Esophagus squamous epithelium (tissue), 5 donors: ENCODE data around the gene MSH3. TPM values are rescaled to one million over a fixed set of nuclear protein-coding genes. Genes with fewer than 3 reads are reported as not detected.
"Not testable (repeated sequence)": the region's sequence is repeated elsewhere in the genome, so short reads cannot be mapped to it uniquely, and the experiment has no call there.

Experiments
- DNase-seq: peaks from one replicate; lab custom pipeline; 2025; lab: John Stamatoyannopoulos, UW
- H3K27ac ChIP-seq, 4 donors: fragments of 200-600 bp; sonication (generic); one replicate each; pipeline ENCODE4 v1.5.1; 2016 to 2019; ENCODE audit warnings: mild to moderate bottlenecking in 1 of 4
- H3K27me3 ChIP-seq, 4 donors: fragments of 200-600 bp; sonication (generic); 1 replicate in 3 of 4; 2 replicates in 1 of 4; pipeline versions ENCODE4 v1.5.1 to v1.6.0; 2017 to 2021; ENCODE audit warnings: antibody characterized with exemption in 1 of 4
- H3K36me3 ChIP-seq, 3 donors: fragments of 200-600 bp; sonication (generic); one replicate each; pipeline ENCODE4 v1.5.1; 2016 to 2019
- H3K4me1 ChIP-seq, 3 donors: fragments of 200-600 bp; sonication (generic); one replicate each; pipeline ENCODE4 v1.5.1; 2017 to 2019
- H3K4me3 ChIP-seq, 4 donors: fragments of 200-600 bp; sonication (generic); 1 replicate in 3 of 4; 2 replicates in 1 of 4; pipeline ENCODE4 v1.5.1; 2016 to 2019; ENCODE audit warnings: mild to moderate bottlenecking in 2 of 4, moderate library complexity in 1 of 4
- H3K9me3 ChIP-seq, 3 donors: fragments of 200-600 bp; sonication (generic); one replicate each; pipeline ENCODE4 v1.5.1; 2016 to 2019
- CTCF ChIP-seq, 6 experiments: fragments of 450-650 bp in 4 of 6; fragments of 200-600 bp in 2 of 6; sonication (generic) in 2 of 6; IDR thresholded peaks; one replicate each; pipeline ENCODE4 v1.5.1; 2016 to 2019; ENCODE audit warnings: antibody characterized with exemption in 6 of 6, mild to moderate bottlenecking in 4 of 6, moderate library complexity in 4 of 6
- POLR2A ChIP-seq, 4 donors: fragments of 450-650 bp; IDR thresholded peaks; one replicate each; pipeline ENCODE4 v1.6.1; 2017; ENCODE audit warnings: antibody characterized with exemption in 4 of 4, mild to moderate bottlenecking in 4 of 4, moderate library complexity in 3 of 4
- WGBS, 2 donors: methylation state at CpG; one replicate each; pipeline ENCODE4 v1.1.5; 2018; 5-methylcytosine and 5-hydroxymethylcytosine counted together
- intact Hi-C: fragments of 100-400 bp; cut with DNase I; formaldehyde crosslinking; loops from one replicate; pipeline ENCODE4 v1.15.0; 2022
- total RNA-seq, 4 donors: library from RNA; depleted of rRNA; stranded (reverse); fragments of >200 nt; gene quantifications; one replicate each; pipeline ENCODE4 v1.1.0, GENCODE V29; 2016
- donor health status: DM: yes; HTN: yes; CAD: no.

Gene MSH3
- total RNA-seq, 4 donors from 2014 or later = 6.6 to 12.5 (median 11.6) TPM

DNA sequence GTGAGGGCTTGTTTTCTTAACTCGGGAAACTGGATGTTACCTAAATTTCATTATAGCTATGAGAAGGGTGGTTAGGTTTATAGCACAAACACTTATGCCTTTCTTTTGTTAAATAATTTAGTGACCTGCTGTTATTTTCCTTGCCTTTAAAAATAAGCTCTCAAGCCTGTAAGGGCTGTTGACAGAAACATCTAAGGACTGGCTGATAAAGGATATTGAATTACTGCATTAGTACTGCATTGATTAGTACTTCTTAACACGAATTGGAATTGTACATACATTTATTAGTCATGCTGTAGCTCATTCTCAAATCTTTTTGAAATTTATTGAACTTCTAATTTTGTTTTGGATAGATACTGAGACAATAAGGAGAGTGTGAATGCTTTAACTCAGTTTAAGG lies 85.4 kb downstream of the MSH3 start:
- no peak for DNase-seq
- Histone ChIP-seq H3K4me3 (no peak overlapping the region), H3K27ac (no peak overlapping the region), H3K4me1 (no peaks in the 10 kb centered on the region), H3K27me3 (no peaks in the 10 kb centered on the region), H3K9me3 (no peaks in the 10 kb centered on the region), H3K36me3 (peaks cover 0 to 42% (median 4%) of the 10 kb centered on the region in 3 donors)
- 88 to 92% methylated on average over 2 of the region's 2 CpGs for WGBS, 2 donors
- intact Hi-C loops = no loop called here
- TF ChIP-seq POLR2A (IDR thresholded peaks at IDR 0.05) (no peak), CTCF (IDR thresholded peaks at IDR 0.05) (no peak)

GRCh38 chr5:80740488-80740887 lies 86.0 kb downstream of the MSH3 start:
- intact Hi-C loops, H3K27ac ChIP-seq, DNase-seq, H3K4me3 ChIP-seq, H3K9me3 ChIP-seq, H3K27me3 ChIP-seq, H3K4me1 ChIP-seq: not testable (repeated sequence)
- WGBS, 2 donors = 97 to 98% methylated on average over 6 to 12 of the region's 12 CpGs
- H3K36me3 ChIP-seq = peaks cover 0 to 48% (median 9%) of the 10 kb centered on the region in 3 donors

GRCh38 chr5:80740999-80741398 lies 86.5 kb downstream of the MSH3 start:
- WGBS, 2 donors = 77 to 84% methylated on average over 1 of the region's 1 CpG
- intact Hi-C loops = no loop called here
- no peak overlapping the region for H3K4me3 ChIP-seq

GRCh38 chr5:80744149-80744548 lies 89.7 kb downstream of the MSH3 start:
- no peaks in the 10 kb centered on the region for H3K4me1 ChIP-seq
- H3K27me3 ChIP-seq = no peaks in the 10 kb centered on the region
- H3K9me3 ChIP-seq = no peaks in the 10 kb centered on the region
- no peak for DNase-seq
- no peak overlapping the region for H3K27ac ChIP-seq
- TF ChIP-seq CTCF (IDR thresholded peaks at IDR 0.05) (no peak), POLR2A (IDR thresholded peaks at IDR 0.05) (no peak)
- intact Hi-C loops = no loop called here
- H3K36me3 ChIP-seq = peaks cover 0 to 70% (median 9%) of the 10 kb centered on the region in 3 donors
- H3K4me3 ChIP-seq = no peak overlapping the region
- 96 to 98% methylated on average over 2 of the region's 2 CpGs for WGBS, 2 donors

More at GRCh38 chr5:80740999-80741398, 86.5 kb downstream of the MSH3 start:
- H3K4me1 ChIP-seq = no peaks in the 10 kb centered on the region
- H3K27ac ChIP-seq = no peak overlapping the region
- TF ChIP-seq POLR2A (IDR thresholded peaks at IDR 0.05) (no peak), CTCF (IDR thresholded peaks at IDR 0.05) (no peak)
- no peaks in the 10 kb centered on the region for H3K9me3 ChIP-seq
- peaks cover 0 to 53% (median 9%) of the 10 kb centered on the region in 3 donors for H3K36me3 ChIP-seq
- DNase-seq = no peak
- no peaks in the 10 kb centered on the region for H3K27me3 ChIP-seq

- Histone ChIP-seq H3K27ac (no peak overlapping the region), H3K27me3 (no peaks in the 10 kb centered on the region), H3K9me3 (no peaks in the 10 kb centered on the region), H3K36me3 (peaks cover 0 to 72% (median 9%) of the 10 kb centered on the region in 3 donors), H3K4me3 (no peak overlapping the region), H3K4me1 (no peaks in the 10 kb centered on the region)
- intact Hi-C loops = no loop called here
- 57 to 75% methylated on average over 1 of the region's 1 CpG for WGBS, 2 donors
- no peak for DNase-seq
- no peak for TF ChIP-seq CTCF (IDR thresholded peaks at IDR 0.05)
- TF ChIP-seq POLR2A (IDR thresholded peaks at IDR 0.05) = no peak
Observed at GRCh38 chr5:80745490-80745889, 91.0 kb downstream of the MSH3 start.

- 36 to 46% methylated on average over 3 of the region's 3 CpGs for WGBS, 2 donors
- no peaks in the 10 kb centered on the region for H3K4me1 ChIP-seq
- no peaks in the 10 kb centered on the region for H3K9me3 ChIP-seq
- intact Hi-C loops = no loop called here
- H3K36me3 ChIP-seq = peaks cover 0 to 57% (median 9%) of the 10 kb centered on the region in 3 donors
- H3K27ac ChIP-seq = no peak overlapping the region
- DNase-seq = no peak
- H3K27me3 ChIP-seq = no peaks in the 10 kb centered on the region
- no peak for TF ChIP-seq POLR2A (IDR thresholded peaks at IDR 0.05)
- no peak for TF ChIP-seq CTCF (IDR thresholded peaks at IDR 0.05)
- H3K4me3 ChIP-seq = no peak overlapping the region
Observed at GRCh38 chr5:80747922-80748321, 93.5 kb downstream of the MSH3 start.
